Naive thymus-derived CD4-positive, alpha-beta T cell (primary cell): ENCODE results near the gene PQBP1. TPM values are rescaled to one million over a fixed set of nuclear protein-coding genes. Genes with fewer than 3 reads are reported as not detected.

ENCODE experiments used
- ATAC-seq: fragments of 150-1000 bp; cut with Tn5 transposase; 2 replicates; pipeline ENCODE4 v1.10.0; 2021; ENCODE audit warnings: mild to moderate bottlenecking, moderate library complexity
- CTCF ChIA-PET: fragments of 350-600 bp; sonication (Branson Sonifier 250); formaldehyde crosslinking; loops from one replicate; lab custom pipeline; 2021; ENCODE audit warnings: antibody characterized with exemption; lab: Charles Lee
- POLR2A ChIA-PET: fragments of 350-600 bp; sonication (Branson Sonifier 250); formaldehyde crosslinking; loops from one replicate; lab custom pipeline; 2021; ENCODE audit warnings: antibody characterized with exemption, inconsistent platforms; lab: Charles Lee
- DNase-seq, 9 donors: peaks; one replicate each; pipeline versions ENCODE4 v3.0.0 to v3.0.0-alpha.2; 2020 to 2022; ENCODE audit warnings: mixed read lengths in 1 of 9
- H3K27ac ChIP-seq: one replicate; pipeline ENCODE4 v1.7.0; 2013; ENCODE audit warnings: mild to moderate bottlenecking, low read depth, low read length, moderate library complexity
- H3K27me3 ChIP-seq, 2 donors: one replicate each; pipeline ENCODE4 v1.7.0; 2013; ENCODE audit warnings: low read length in 2 of 2, mild to moderate bottlenecking in 2 of 2, moderate library complexity in 2 of 2; ENCODE audit not compliant: control insufficient read depth in 2 of 2, insufficient read depth in 2 of 2
- H3K36me3 ChIP-seq, 3 experiments: 1 replicate in 2 of 3; 2 replicates in 1 of 3; pipeline ENCODE4 v1.7.0; 2013; ENCODE audit warnings: low read length in 3 of 3, mild to moderate bottlenecking in 3 of 3, moderate library complexity in 1 of 3; ENCODE audit not compliant: insufficient read depth in 3 of 3, control insufficient read depth in 2 of 3
- H3K4me1 ChIP-seq, 2 donors: one replicate each; pipeline ENCODE4 v1.7.0; 2013; ENCODE audit warnings: low read length in 2 of 2, mild to moderate bottlenecking in 2 of 2, moderate library complexity in 1 of 2; ENCODE audit not compliant: control insufficient read depth in 2 of 2, insufficient read depth in 2 of 2
- H3K4me3 ChIP-seq: 2 replicates; pipeline ENCODE4 v1.7.0; 2013; ENCODE audit warnings: mild to moderate bottlenecking, low read length
- H3K9me3 ChIP-seq, 3 experiments: 1 replicate in 2 of 3; 2 replicates in 1 of 3; pipeline ENCODE4 v1.7.0; 2013; ENCODE audit warnings: low read length in 3 of 3; ENCODE audit not compliant: control insufficient read depth in 2 of 3
- H3K27ac Mint-ChIP-seq, 9 donors: one replicate each; pipeline ENCODE4 v1.8.0; 2020 to 2022; ENCODE audit warnings: mixed read lengths in 9 of 9, mild to moderate bottlenecking in 8 of 9, moderate library complexity in 5 of 9, inconsistent platforms in 2 of 9
- H3K27me3 Mint-ChIP-seq, 5 donors: one replicate each; pipeline ENCODE4 v1.8.0; 2021 to 2022; ENCODE audit warnings: mixed read lengths in 5 of 5, mild to moderate bottlenecking in 1 of 5
- H3K36me3 Mint-ChIP-seq, 5 donors: one replicate each; pipeline ENCODE4 v1.8.0; 2020 to 2022; ENCODE audit warnings: mixed read lengths in 5 of 5, mild to moderate bottlenecking in 3 of 5, inconsistent platforms in 1 of 5
- H3K4me1 Mint-ChIP-seq, 7 donors: one replicate each; pipeline ENCODE4 v1.8.0; 2020 to 2022; ENCODE audit warnings: mixed read lengths in 7 of 7, mild to moderate bottlenecking in 3 of 7, inconsistent platforms in 1 of 7
- H3K4me3 Mint-ChIP-seq, 10 donors: one replicate each; pipeline ENCODE4 v1.8.0; 2020 to 2022; ENCODE audit warnings: mild to moderate bottlenecking in 10 of 10, mixed read lengths in 10 of 10, moderate library complexity in 6 of 10, inconsistent platforms in 2 of 10
- H3K9me3 Mint-ChIP-seq, 11 donors: one replicate each; pipeline ENCODE4 v1.8.0; 2020 to 2022; ENCODE audit warnings: mixed read lengths in 11 of 11, mild to moderate bottlenecking in 4 of 11, inconsistent platforms in 1 of 11, moderate library complexity in 1 of 11
- intact Hi-C, 2 donors: fragments of 100-400 bp; cut with micrococcal nuclease; formaldehyde crosslinking; loops; one replicate each; pipeline ENCODE4 v1.15.1; 2023
- polyA plus RNA-seq, 2 donors: library from polyadenylated mRNA; unstranded; fragments of 300-500 nt; fragmentation: Illumina TruSeq; gene quantifications; one replicate each; pipeline ENCODE4 v1.2.3, GENCODE V29; 2021
- total RNA-seq, 6 experiments: library from RNA in 5 of 6; stranded (reverse) in 5 of 6; gene quantifications; 1 replicate in 5 of 6; 2 replicates in 1 of 6; pipeline ENCODE4 v1.2.3 and lab custom pipeline; 2021 to 2026

Gene PQBP1
- total and polyA plus RNA-seq, 7 experiments from 2014 or later, result 64.1 to 125 (median 80.3) TPM

DNA sequence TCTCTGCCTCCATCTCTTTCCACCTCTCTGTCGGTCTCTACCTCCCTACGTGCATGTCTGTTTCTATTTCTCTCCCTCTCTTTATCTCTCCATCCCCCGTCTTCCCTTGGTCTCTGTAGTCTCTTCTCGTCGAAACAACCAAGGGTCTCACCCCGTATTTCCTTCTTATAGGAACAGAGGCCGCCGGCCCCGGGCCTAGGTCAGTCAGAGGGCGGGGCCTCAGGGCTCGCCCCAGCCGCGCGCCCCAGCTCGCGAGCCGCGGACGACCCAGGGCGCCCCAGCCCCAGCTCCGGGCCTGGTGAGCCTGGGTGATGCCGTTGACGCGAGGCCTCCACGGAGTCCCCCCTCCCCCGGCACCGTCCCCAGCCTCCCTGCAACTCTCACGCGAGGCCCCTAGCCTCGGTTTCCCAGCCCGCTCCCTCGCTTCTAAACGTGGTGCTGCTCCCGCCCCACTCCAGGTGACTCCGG is 6.8 kb upstream of the PQBP1 start:
- Histone ChIP-seq H3K36me3 (peaks cover 0 to 13% (median 0%) of the 10 kb centered on the region in 3 experiments), H3K4me3 (peak overlapping the region; percentile 53), H3K27me3 (no peaks in the 10 kb centered on the region), H3K4me1 (peaks cover 4% of the 10 kb centered on the region in 2 donors), H3K9me3 (no peaks in the 10 kb centered on the region), H3K27ac (peak overlapping the region; percentile 81)
- ChIA-PET CTCF (interaction anchor here (0.6 to 2.3 kb wide), 11 partner anchors 21 to 243 kb away, joined by 3 to 10 read pairs (median 5); no protein-coding TSS in a partner anchor), POLR2A (interaction anchor here (0.9 to 5.3 kb wide), 9 partner anchors 21 to 352 kb away, joined by 3 to 48 read pairs (median 4); partner anchors contain the start of genes OTUD5, SLC35A2 and TBC1D25)
- Mint-ChIP-seq H3K27ac (peak overlapping the region in 8 of 9 donors; percentile 79 to 93 (median 86)), H3K27me3 (no peaks in the 10 kb centered on the region), H3K4me1 (peaks cover 12 to 25% (median 20%) of the 10 kb centered on the region in 7 donors), H3K4me3 (peak overlapping the region; percentile 73 to 98 (median 92)), H3K36me3 (peaks cover 0 to 3% (median 0%) of the 10 kb centered on the region in 5 donors), H3K9me3 (peaks cover 0 to 2% (median 0%) of the 10 kb centered on the region in 11 donors)
- DNase-seq, result peak in 2 of 9 donors; percentile 8 to 31
- peak; percentile 35 for ATAC-seq
- intact Hi-C loops, result loop anchor here (1.0 to 10.0 kb wide), 13 partner anchors 20 to 374 kb away; partner anchors contain the start of genes MAGIX (in 2 of the 2), FOXP3 (in 1 of the 2), GPKOW (in 1 of the 2) and HDAC6 (in 1 of the 2)

GRCh38 chrX:48891402-48892288 is 6.1 kb upstream of the PQBP1 start:
- Histone ChIP-seq H3K27me3 (no peaks in the 10 kb centered on the region), H3K4me1 (peaks cover 7 to 8% of the 10 kb centered on the region in 2 donors), H3K27ac (peak overlapping the region; percentile 81), H3K36me3 (peaks cover 0 to 13% (median 0%) of the 10 kb centered on the region in 3 experiments), H3K4me3 (peak overlapping the region; percentile 53), H3K9me3 (no peaks in the 10 kb centered on the region)
- ChIA-PET CTCF (interaction anchor here (0.6 to 2.3 kb wide), 9 partner anchors 21 to 244 kb away, joined by 3 to 10 read pairs (median 5); no protein-coding TSS in a partner anchor), POLR2A (interaction anchor here (1.0 to 5.3 kb wide), 9 partner anchors 20 to 240 kb away, joined by 3 to 48 read pairs (median 4); partner anchors contain the start of genes OTUD5 and SLC35A2)
- H3K27me3 Mint-ChIP-seq, result no peaks in the 10 kb centered on the region
- peaks cover 12 to 31% (median 20%) of the 10 kb centered on the region in 7 donors for H3K4me1 Mint-ChIP-seq
- peak; percentile 94 for ATAC-seq
- H3K36me3 Mint-ChIP-seq, result peaks cover 0 to 3% (median 0%) of the 10 kb centered on the region in 5 donors
- H3K4me3 Mint-ChIP-seq, result peak overlapping the region; percentile 70 to 98 (median 86)
- intact Hi-C loops, result loop anchor here (1.0 to 10.0 kb wide), 13 partner anchors 20 to 373 kb away; partner anchors contain the start of genes MAGIX (in 2 of the 2), FOXP3 (in 1 of the 2), GPKOW (in 1 of the 2) and HDAC6 (in 1 of the 2)
- DNase-seq, result peak; percentile 61 to 79 (median 75)
- peak overlapping the region in 8 of 9 donors; percentile 14 to 82 (median 64) for H3K27ac Mint-ChIP-seq
- H3K9me3 Mint-ChIP-seq, result peaks cover 0 to 2% (median 0%) of the 10 kb centered on the region in 11 donors

DNA sequence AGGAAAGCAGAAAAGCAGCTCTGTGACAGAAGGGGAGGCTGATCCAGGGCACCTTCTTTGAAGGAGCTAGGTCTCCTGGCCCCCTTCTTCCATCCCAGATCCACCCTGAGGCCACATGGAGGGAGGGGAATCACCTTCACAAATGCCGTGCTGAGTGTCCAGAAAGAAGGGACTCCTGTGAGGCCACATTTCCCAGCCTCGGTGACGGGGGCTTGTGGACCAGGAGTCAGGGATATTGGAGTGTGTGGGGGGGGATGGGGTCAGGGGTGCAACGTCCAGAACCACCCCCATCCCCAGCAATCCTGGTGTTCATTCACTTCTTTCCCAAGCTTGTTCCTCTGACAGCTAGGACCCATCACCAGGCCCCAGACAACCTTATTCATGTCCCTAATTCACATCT is 4.8 kb upstream of the PQBP1 start:
- no peaks in the 10 kb centered on the region for H3K27me3 Mint-ChIP-seq
- H3K36me3 Mint-ChIP-seq, result peaks cover 0 to 4% (median 0%) of the 10 kb centered on the region in 5 donors
- H3K4me3 ChIP-seq, result no peak overlapping the region
- no peaks in the 10 kb centered on the region for H3K27me3 ChIP-seq
- peak overlapping the region in 3 of 9 donors; percentile 43 to 59 (median 54) for H3K27ac Mint-ChIP-seq
- H3K27ac ChIP-seq, result peak overlapping the region; percentile 7
- peaks cover 12 to 40% (median 25%) of the 10 kb centered on the region in 7 donors for H3K4me1 Mint-ChIP-seq
- ChIA-PET POLR2A (interaction anchor here (0.7 to 5.3 kb wide), 5 partner anchors 19 to 98 kb away, joined by 3 to 48 read pairs (median 8); partner anchors contain the start of gene SLC35A2), CTCF (interaction anchor here (1.3 to 2.3 kb wide), 4 partner anchors 20 to 55 kb away, joined by 3 to 10 read pairs (median 6); no protein-coding TSS in a partner anchor)
- intact Hi-C loops, result loop anchor here (10.0 kb wide), 3 partner anchors 232 to 372 kb away; partner anchors contain the start of genes MAGIX (in 2 of the 2), FOXP3 (in 1 of the 2), GPKOW (in 1 of the 2) and PPP1R3F (in 1 of the 2)
- peaks cover 0 to 13% (median 0%) of the 10 kb centered on the region in 3 experiments for H3K36me3 ChIP-seq
- H3K4me1 ChIP-seq, result peaks cover 9 to 10% of the 10 kb centered on the region in 2 donors
- DNase-seq (no peak), ATAC-seq (no peak)
- H3K4me3 Mint-ChIP-seq, result no peak overlapping the region
- H3K9me3 Mint-ChIP-seq, result peaks cover 0 to 3% (median 0%) of the 10 kb centered on the region in 11 donors
- no peaks in the 10 kb centered on the region for H3K9me3 ChIP-seq

- peak overlapping the region in 1 of 10 donors; percentile 51 for H3K4me3 Mint-ChIP-seq
- peaks cover 12 to 47% (median 30%) of the 10 kb centered on the region in 7 donors for H3K4me1 Mint-ChIP-seq
- H3K36me3 Mint-ChIP-seq, result peaks cover 0 to 6% (median 0%) of the 10 kb centered on the region in 5 donors
- H3K27ac ChIP-seq, result no peak overlapping the region
- H3K4me3 ChIP-seq, result no peak overlapping the region
- no peaks in the 10 kb centered on the region for H3K9me3 ChIP-seq
- ChIA-PET POLR2A (interaction anchor here (1.3 to 5.3 kb wide), 3 partner anchors 18 to 46 kb away, joined by 4 to 48 read pairs (median 8); partner anchors contain the start of gene SLC35A2), CTCF (interaction anchor here (0.7 to 2.3 kb wide), 2 partner anchors 22 to 48 kb away, joined by 3 to 7 read pairs; no protein-coding TSS in a partner anchor)
- no peaks in the 10 kb centered on the region for H3K27me3 ChIP-seq
- peaks cover 0 to 13% (median 0%) of the 10 kb centered on the region in 3 experiments for H3K36me3 ChIP-seq
- H3K27ac Mint-ChIP-seq, result peak overlapping the region in 1 of 9 donors; percentile 54
- no peak for DNase-seq
- ATAC-seq, result no peak
- intact Hi-C loops, result loop anchor here (10.0 kb wide), 3 partner anchors 231 to 371 kb away; partner anchors contain the start of genes MAGIX (in 2 of the 2), FOXP3 (in 1 of the 2), GPKOW (in 1 of the 2) and PPP1R3F (in 1 of the 2)
- H3K4me1 ChIP-seq, result peaks cover 9 to 10% of the 10 kb centered on the region in 2 donors
- no peaks in the 10 kb centered on the region for H3K27me3 Mint-ChIP-seq
- H3K9me3 Mint-ChIP-seq, result peaks cover 0 to 4% (median 0%) of the 10 kb centered on the region in 11 donors
These were observed 4.0 kb upstream of the PQBP1 start for GRCh38 chrX:48893556-48894348.

DNA sequence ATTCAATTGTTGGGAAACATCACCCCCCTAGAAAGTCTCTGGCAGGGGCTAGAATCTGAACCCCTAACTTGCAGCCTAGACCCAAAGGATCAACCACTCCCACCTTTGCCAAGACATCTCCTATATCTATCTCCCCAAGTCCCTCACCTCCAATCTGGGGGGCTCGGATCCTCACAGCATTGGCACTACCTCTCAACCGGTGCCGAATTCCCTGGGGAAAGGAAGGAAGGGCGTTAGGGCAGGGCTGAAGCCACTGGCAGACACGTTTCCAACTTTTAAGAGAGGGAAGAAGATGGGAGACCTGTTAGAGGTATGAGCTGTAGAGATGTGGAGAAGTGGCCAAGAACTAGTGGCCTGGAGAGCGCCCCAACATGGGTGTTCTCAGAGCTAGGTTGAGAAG is 2.8 kb upstream of the PQBP1 start:
- Histone ChIP-seq H3K4me1 (peaks cover 15 to 20% of the 10 kb centered on the region in 2 donors), H3K9me3 (no peaks in the 10 kb centered on the region), H3K27me3 (no peaks in the 10 kb centered on the region), H3K27ac (no peak overlapping the region), H3K36me3 (peaks cover 0 to 13% (median 0%) of the 10 kb centered on the region in 3 experiments), H3K4me3 (no peak overlapping the region)
- Mint-ChIP-seq H3K36me3 (peaks cover 0 to 6% (median 0%) of the 10 kb centered on the region in 5 donors), H3K27me3 (no peaks in the 10 kb centered on the region), H3K4me3 (peak overlapping the region in 6 of 10 donors; percentile 34 to 66 (median 52)), H3K9me3 (peaks cover 0 to 4% (median 0%) of the 10 kb centered on the region in 11 donors), H3K4me1 (peaks cover 12 to 48% (median 30%) of the 10 kb centered on the region in 7 donors), H3K27ac (peak overlapping the region in 6 of 9 donors; percentile 1 to 69 (median 40))
- intact Hi-C loops, result loop anchor here (5.0 to 10.0 kb wide), 8 partner anchors 107 to 1333 kb away; partner anchors contain the start of genes MAGIX (in 2 of the 2), PPP1R3F (in 2 of the 2), ARAF (in 1 of the 2) and FOXP3 (in 1 of the 2)
- ChIA-PET POLR2A (interaction anchor here (0.6 to 5.3 kb wide), 3 partner anchors 17 to 45 kb away, joined by 4 to 48 read pairs (median 8); partner anchors contain the start of gene SLC35A2), CTCF (no interaction called here)
- DNase-seq (no peak), ATAC-seq (no peak)
